Fibroblast of lung (primary cell): Measurements from ENCODE around the gene ALS2CL. TPM values are rescaled to one million over a fixed set of nuclear protein-coding genes. Genes with fewer than 3 reads are reported as not detected.

Experiments used
- DNase-seq, 2 donors: peaks; one replicate each; pipeline versions ENCODE4 v3.0.0 to v3.0.0-alpha.2; 2010; ENCODE audit warnings: low read depth in 2 of 2
- H2AFZ ChIP-seq: 2 replicates; pipeline ENCODE4 v1.5.1; 2012; ENCODE audit warnings: low read length, control low read depth, inconsistent platforms
- H3K27ac ChIP-seq: 2 replicates; pipeline ENCODE4 v1.5.1; 2011; ENCODE audit warnings: low read length, control low read depth; ENCODE audit not compliant: insufficient read depth
- H3K27me3 ChIP-seq: 2 replicates; pipeline ENCODE4 v1.5.1; 2011; ENCODE audit warnings: mild to moderate bottlenecking, low read length; ENCODE audit not compliant: control insufficient read depth, insufficient read depth
- H3K36me3 ChIP-seq: 2 replicates; pipeline ENCODE4 v1.5.1; 2011; ENCODE audit warnings: low read length; ENCODE audit not compliant: control insufficient read depth, insufficient read depth
- H3K4me1 ChIP-seq: 2 replicates; pipeline ENCODE4 v1.5.1; 2011; ENCODE audit warnings: low read length; ENCODE audit not compliant: control insufficient read depth, insufficient read depth; ENCODE audit errors: extremely low read depth
- H3K4me2 ChIP-seq: 2 replicates; pipeline ENCODE4 v1.5.1; 2011; ENCODE audit warnings: low read length, control low read depth; ENCODE audit not compliant: insufficient read depth; ENCODE audit errors: extremely low read depth
- H3K4me3 ChIP-seq, 4 experiments: fragments of 200-600 bp in 1 of 4; sonication (generic) in 1 of 4; replicated peaks in 1 of 4; 2 replicates each; pipeline ENCODE4 v1.5.1; 2011 to 2016; ENCODE audit warnings: low read length in 4 of 4, low read depth in 3 of 4, mild to moderate bottlenecking in 3 of 4, control low read depth in 2 of 4, inconsistent platforms in 1 of 4, mixed read lengths in 1 of 4; ENCODE audit not compliant: insufficient read depth in 1 of 4; ENCODE audit errors: control extremely low read depth in 1 of 4
- H3K79me2 ChIP-seq: 2 replicates; pipeline ENCODE4 v1.5.1; 2012; ENCODE audit warnings: mild to moderate bottlenecking, low read length, inconsistent platforms; ENCODE audit not compliant: control insufficient read depth, insufficient read depth
- H3K9ac ChIP-seq: 2 replicates; pipeline ENCODE4 v1.5.1; 2011; ENCODE audit warnings: mild to moderate bottlenecking, low read length, control low read depth; ENCODE audit not compliant: insufficient read depth
- H3K9me3 ChIP-seq: 2 replicates; pipeline ENCODE4 v1.5.1; 2012; ENCODE audit warnings: low read depth, low read length; ENCODE audit not compliant: control insufficient read depth, insufficient read depth
- H4K20me1 ChIP-seq: 2 replicates; pipeline ENCODE4 v1.5.1; 2011; ENCODE audit warnings: low read length; ENCODE audit not compliant: control insufficient read depth, insufficient read depth; ENCODE audit errors: extremely low read depth
- EZH2 ChIP-seq: IDR thresholded peaks from 2 replicates; pipeline ENCODE4 v1.5.1; 2012; ENCODE audit warnings: low read length, control low read depth, mild to moderate bottlenecking; ENCODE audit errors: missing control alignments
- polyA plus RNA-seq, 2 donors: library from polyadenylated mRNA; depleted of rRNA in 1 of 2; stranded (reverse) in 1 of 2; unstranded in 1 of 2; fragments of >200 nt; gene quantifications; 2 replicates each; pipeline ENCODE4 v1.2.1, GENCODE V29; 2011 to 2012; ENCODE audit warnings: missing spikeins in 1 of 2
- total RNA-seq: library from RNA; depleted of rRNA; stranded (reverse); fragments of >200 nt; gene quantifications from 2 replicates; pipeline ENCODE4 v1.2.1, GENCODE V29; 2014
- TF ChIP-seq, protein P1 (sequence below), 2 donors: IDR thresholded peaks in 1 of 2; conservative IDR thresholded peaks in 1 of 2; 1 replicate in 1 of 2; 2 replicates in 1 of 2; pipeline ENCODE4 v1.5.1; 2011 to 2012; ENCODE audit warnings: low read length in 2 of 2, control low read depth in 1 of 2, inconsistent platforms in 1 of 2, low read depth in 1 of 2, mild to moderate bottlenecking in 1 of 2

The ALS2CL gene
- total and polyA plus RNA-seq, 2 donors (not counting 1 experiment from before 2014, with no cell fraction given), result 4.4 to 19.7 TPM

DNA sequence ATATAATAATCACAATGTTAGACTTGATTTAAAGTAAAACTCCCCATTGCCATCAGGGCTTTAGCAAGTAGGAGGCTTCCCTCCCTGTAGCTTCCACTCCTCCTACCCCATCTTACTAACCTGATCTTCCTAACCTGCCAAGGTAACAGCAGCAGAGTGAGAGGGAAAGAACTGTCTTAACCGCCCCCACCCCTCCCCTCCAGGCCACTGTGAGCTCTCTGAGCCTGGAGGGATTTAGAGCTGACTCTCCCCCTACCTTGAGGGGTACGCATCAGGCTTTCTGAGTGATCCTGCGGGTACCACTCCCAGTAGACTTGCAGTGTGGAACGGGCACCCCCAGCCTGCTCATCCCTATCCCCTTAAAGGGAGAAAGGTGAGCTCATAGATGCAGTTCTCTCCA is 35.6 kb upstream of the ALS2CL start:
- no peak for TF ChIP-seq EZH2
- TF ChIP-seq, protein P1, sequence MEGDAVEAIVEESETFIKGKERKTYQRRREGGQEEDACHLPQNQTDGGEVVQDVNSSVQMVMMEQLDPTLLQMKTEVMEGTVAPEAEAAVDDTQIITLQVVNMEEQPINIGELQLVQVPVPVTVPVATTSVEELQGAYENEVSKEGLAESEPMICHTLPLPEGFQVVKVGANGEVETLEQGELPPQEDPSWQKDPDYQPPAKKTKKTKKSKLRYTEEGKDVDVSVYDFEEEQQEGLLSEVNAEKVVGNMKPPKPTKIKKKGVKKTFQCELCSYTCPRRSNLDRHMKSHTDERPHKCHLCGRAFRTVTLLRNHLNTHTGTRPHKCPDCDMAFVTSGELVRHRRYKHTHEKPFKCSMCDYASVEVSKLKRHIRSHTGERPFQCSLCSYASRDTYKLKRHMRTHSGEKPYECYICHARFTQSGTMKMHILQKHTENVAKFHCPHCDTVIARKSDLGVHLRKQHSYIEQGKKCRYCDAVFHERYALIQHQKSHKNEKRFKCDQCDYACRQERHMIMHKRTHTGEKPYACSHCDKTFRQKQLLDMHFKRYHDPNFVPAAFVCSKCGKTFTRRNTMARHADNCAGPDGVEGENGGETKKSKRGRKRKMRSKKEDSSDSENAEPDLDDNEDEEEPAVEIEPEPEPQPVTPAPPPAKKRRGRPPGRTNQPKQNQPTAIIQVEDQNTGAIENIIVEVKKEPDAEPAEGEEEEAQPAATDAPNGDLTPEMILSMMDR (conservative IDR thresholded peaks at IDR 0.05 in 1 of 2, IDR thresholded peaks at IDR 0.05 in 1 of 2; ENCODE audit: low read depth in 1 of 2, low read length in 2 of 2), result no peak
- Histone ChIP-seq H3K36me3 (no peaks in the 10 kb centered on the region), H3K27ac (no peak overlapping the region), H4K20me1 (no peaks in the 10 kb centered on the region), H3K9me3 (no peaks in the 10 kb centered on the region), H2AFZ (no peak overlapping the region), H3K4me1 (no peaks in the 10 kb centered on the region), H3K79me2 (no peaks in the 10 kb centered on the region), H3K4me2 (no peak overlapping the region), H3K27me3 (no peaks in the 10 kb centered on the region), H3K4me3 (no peak overlapping the region), H3K9ac (no peak overlapping the region)
- DNase-seq, result no peak

DNA sequence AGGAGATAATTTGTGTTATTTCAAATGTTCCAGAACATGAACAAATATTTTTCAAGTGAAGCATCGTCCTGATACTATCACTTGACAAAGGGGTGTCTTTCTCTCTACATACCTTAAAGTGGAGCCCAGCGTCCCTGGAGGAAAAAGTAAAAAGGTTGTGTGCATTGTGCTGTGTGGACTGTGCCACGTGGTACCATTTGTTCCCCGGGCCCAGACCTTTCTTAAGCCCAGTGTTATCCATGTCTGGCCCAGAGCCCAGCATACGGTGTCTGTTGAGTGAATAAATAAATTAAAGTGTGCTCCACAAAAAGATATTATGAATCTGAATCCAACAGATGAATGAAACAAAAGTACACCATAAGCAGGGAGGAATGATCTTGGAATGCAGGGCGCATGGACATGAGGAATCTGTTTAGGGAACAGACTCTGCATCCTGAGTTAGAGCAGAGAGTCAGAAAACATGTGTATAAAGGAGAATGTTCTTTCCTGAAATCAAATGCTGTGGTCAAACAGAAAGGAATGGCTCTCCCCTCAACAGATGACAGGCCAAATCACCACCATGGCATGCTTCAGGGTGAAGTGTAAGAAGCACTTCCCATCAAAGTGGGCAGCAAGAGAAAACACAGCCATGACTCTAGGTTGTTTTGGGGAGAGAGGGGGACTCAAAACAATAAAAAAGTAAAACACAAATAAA is 32.3 kb upstream of the ALS2CL start:
- Histone ChIP-seq H3K4me2 (no peak overlapping the region), H3K4me1 (no peaks in the 10 kb centered on the region), H3K9ac (no peak overlapping the region), H3K27me3 (peaks cover 4% of the 10 kb centered on the region), H3K79me2 (no peaks in the 10 kb centered on the region), H4K20me1 (no peaks in the 10 kb centered on the region), H3K9me3 (no peaks in the 10 kb centered on the region), H2AFZ (no peak overlapping the region), H3K36me3 (no peaks in the 10 kb centered on the region), H3K27ac (no peak overlapping the region), H3K4me3 (no peak overlapping the region)
- no peak for TF ChIP-seq EZH2
- TF ChIP-seq, protein P1 (conservative IDR thresholded peaks at IDR 0.05 in 1 of 2, IDR thresholded peaks at IDR 0.05 in 1 of 2; ENCODE audit: low read depth in 1 of 2, low read length in 2 of 2), result no peak
- DNase-seq, result peak in 1 of 2 donors; percentile 39

DNA sequence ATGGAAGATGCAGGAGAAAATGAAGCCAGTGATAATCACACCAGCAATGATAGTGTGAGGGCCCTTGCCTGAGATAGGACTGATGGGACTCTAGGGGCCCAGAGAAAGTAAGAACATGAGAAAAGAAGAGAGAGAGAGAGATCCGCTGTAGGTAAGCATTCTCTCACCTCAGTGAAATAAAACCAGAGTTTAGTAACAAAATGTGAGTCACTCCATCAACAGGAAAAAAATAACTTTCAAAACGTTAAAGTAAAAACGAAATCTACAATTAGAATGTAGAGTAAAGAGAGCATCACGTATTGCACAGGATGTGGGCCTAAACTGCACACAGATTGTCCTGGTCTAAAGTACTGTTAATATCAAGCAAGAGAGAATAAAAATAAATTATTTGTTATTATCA is 30.9 kb upstream of the ALS2CL start:
- no peak overlapping the region for H2AFZ ChIP-seq
- no peaks in the 10 kb centered on the region for H3K79me2 ChIP-seq
- no peaks in the 10 kb centered on the region for H4K20me1 ChIP-seq
- no peak for DNase-seq
- no peaks in the 10 kb centered on the region for H3K4me1 ChIP-seq
- no peak overlapping the region for H3K9ac ChIP-seq
- no peaks in the 10 kb centered on the region for H3K36me3 ChIP-seq
- no peak overlapping the region for H3K4me3 ChIP-seq
- no peaks in the 10 kb centered on the region for H3K9me3 ChIP-seq
- H3K4me2 ChIP-seq, result no peak overlapping the region
- peaks cover 4% of the 10 kb centered on the region for H3K27me3 ChIP-seq
- H3K27ac ChIP-seq, result no peak overlapping the region
- TF ChIP-seq EZH2, result no peak
- TF ChIP-seq, protein P1 (conservative IDR thresholded peaks at IDR 0.05 in 1 of 2, IDR thresholded peaks at IDR 0.05 in 1 of 2; ENCODE audit: low read depth in 1 of 2, low read length in 2 of 2), result no peak
